Stimulated activated naive CD8-positive, alpha-beta T cell treated with anti-CD3 and anti-CD28 coated beads, Interleukin-15, amount 100 ng/mL, for 72 hours (primary cell): ENCODE measurements around the gene KDM2A.

ENCODE experiments used
- ATAC-seq: fragments of 150-1000 bp; cut with Tn5 transposase; 2 replicates; pipeline ENCODE4 v1.10.0; 2021; ENCODE audit warnings: mild to moderate bottlenecking, moderate library complexity
- DNase-seq, 2 donors: peaks; one replicate each; pipeline ENCODE4 v3.0.0; 2021 to 2022
- H3K27ac Mint-ChIP-seq, 2 donors: one replicate each; pipeline ENCODE4 v1.8.0; 2022; ENCODE audit warnings: mild to moderate bottlenecking in 2 of 2, mixed read lengths in 2 of 2, moderate library complexity in 2 of 2
- H3K27me3 Mint-ChIP-seq: one replicate; pipeline ENCODE4 v1.8.0; 2022; ENCODE audit warnings: mixed read lengths
- H3K4me1 Mint-ChIP-seq: one replicate; pipeline ENCODE4 v1.8.0; 2022; ENCODE audit warnings: mild to moderate bottlenecking, mixed read lengths
- H3K4me3 Mint-ChIP-seq, 2 donors: one replicate each; pipeline ENCODE4 v1.8.0; 2022; ENCODE audit warnings: mild to moderate bottlenecking in 2 of 2, mixed read lengths in 2 of 2, moderate library complexity in 1 of 2
- H3K9me3 Mint-ChIP-seq, 2 donors: one replicate each; pipeline ENCODE4 v1.8.0; 2022; ENCODE audit warnings: mixed read lengths in 2 of 2

KDM2A gene

DNA sequence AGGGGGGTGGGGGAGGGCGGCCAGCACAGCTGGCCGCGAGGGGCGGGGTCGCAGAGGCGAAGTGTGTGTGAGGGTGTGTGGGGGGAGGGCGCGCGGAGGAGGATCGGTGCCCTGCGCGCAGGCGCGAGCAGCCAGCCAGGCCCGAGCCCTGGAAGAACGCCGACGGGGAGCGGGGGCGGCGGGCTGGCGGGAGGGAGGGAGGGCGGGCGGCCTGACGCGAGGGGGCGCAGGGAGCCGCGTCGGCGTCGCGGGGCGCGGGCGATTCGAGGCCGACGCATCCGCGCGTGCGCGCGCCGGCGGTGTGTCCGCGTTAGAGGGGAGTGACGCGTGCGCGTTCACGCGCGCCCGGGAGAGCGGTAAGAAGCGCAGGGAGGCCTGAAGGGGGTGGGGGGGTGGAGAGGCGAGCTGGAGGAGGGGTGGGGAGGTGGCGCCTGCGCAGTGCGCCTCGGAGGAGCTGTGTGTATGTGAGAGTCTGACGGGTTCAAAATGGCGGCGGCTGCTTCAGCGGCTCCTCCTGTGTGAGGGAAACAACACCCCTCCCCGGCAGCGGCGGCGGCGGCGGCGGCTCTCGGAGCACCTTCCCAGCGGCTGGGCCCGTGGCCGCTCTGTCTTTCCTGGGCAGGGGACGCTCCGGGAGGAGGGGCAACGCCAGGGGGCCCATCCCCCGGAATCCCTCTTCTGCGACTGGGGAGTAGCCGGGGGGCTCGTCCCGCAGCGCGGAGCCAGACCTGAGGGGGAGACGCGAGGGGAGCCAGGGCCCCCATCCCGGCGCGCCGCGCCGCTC lies at the start of gene KDM2A:
Gene KDM2A, plus strand, starts transcription at position 463 of the 784 bp plus-strand sequence. CDS start 2,054 bp downstream, outside the sequence.
- H3K4me1 Mint-ChIP-seq = peaks cover 29% of the 10 kb centered on the region
- H3K27me3 Mint-ChIP-seq = no peaks in the 10 kb centered on the region
- peak within 1 kb of the TSS; percentile 94 to 98 for H3K27ac Mint-ChIP-seq
- H3K9me3 Mint-ChIP-seq = no peaks in the 10 kb centered on the region
- ATAC-seq (peak; percentile 85), DNase-seq (peak; percentile 95 to 97)
- peak within 1 kb of the TSS; percentile 98 to 99 for H3K4me3 Mint-ChIP-seq

DNA sequence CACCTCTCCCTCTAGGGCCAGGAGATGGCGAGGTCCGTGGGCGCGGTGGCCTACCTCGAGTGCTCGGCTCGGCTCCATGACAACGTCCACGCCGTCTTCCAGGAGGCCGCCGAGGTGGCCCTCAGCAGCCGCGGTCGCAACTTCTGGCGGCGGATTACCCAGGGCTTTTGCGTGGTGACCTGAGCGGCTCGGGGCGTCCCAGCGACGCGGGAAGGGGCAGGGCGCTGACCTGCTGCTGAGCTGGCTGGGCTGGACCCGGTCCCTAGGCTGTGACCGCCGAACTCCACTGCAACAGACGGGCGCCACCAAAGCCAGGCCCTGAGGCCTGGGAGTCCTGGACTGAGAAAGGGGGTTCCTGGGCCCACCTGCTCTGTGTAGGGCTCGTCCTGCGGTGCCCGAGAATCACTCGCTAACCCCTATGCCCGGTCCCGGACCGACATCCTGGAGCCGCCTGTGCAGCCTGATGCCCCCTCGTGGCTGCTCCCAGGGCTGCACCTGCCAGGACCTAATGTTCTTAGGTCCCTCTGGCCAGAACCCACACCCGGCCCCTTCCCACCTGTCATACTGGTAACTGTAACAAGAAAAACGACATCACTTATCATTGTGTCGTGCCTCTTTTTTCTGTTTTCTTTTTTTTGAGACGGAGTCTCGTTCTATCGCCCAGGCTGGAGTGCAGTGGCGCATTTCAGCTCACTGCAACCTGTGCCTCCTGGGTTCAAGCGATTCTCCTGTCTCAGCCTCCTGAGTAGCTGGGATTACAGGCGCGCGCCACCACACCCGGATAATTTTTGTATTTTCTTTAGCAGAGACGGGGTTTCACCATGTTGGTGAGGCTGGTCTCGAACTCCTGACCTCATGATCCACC lies 47.4 kb upstream of the KDM2A start:
- Mint-ChIP-seq H3K4me3 (peak overlapping the region; percentile 58 to 74), H3K27ac (no peak overlapping the region), H3K9me3 (no peaks in the 10 kb centered on the region), H3K4me1 (peaks cover 7% of the 10 kb centered on the region), H3K27me3 (peaks cover 24% of the 10 kb centered on the region)
- peak; percentile 95 for ATAC-seq
- peak; percentile 72 to 77 for DNase-seq

DNA sequence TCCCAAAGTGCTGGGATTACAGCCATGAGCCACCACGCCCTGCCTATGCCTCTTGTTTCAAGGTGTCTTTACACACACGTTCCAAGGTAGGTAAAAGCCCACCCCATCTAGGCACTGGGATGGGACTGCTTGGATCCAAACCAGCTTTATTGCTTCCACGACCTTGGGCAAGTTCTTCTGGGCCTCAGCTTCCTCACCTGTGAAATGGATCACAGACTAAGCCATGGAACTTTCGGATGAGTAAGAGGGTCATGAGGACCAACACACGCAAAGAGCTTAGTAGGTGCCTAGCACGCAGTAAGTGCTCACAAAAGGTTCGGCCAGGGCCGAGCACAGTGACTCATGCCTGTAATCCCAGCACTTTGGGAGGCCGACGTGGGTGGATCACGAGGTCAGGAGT lies 46.8 kb upstream of the KDM2A start:
- H3K27me3 Mint-ChIP-seq = peaks cover 24% of the 10 kb centered on the region
- H3K27ac Mint-ChIP-seq = no peak overlapping the region
- H3K4me3 Mint-ChIP-seq = no peak overlapping the region
- H3K9me3 Mint-ChIP-seq = no peaks in the 10 kb centered on the region
- peaks cover 7% of the 10 kb centered on the region for H3K4me1 Mint-ChIP-seq
- ATAC-seq (no peak), DNase-seq (no peak)

- H3K4me3 Mint-ChIP-seq = no peak overlapping the region
- H3K27ac Mint-ChIP-seq = no peak overlapping the region
- no peak for DNase-seq
- no peaks in the 10 kb centered on the region for H3K9me3 Mint-ChIP-seq
- ATAC-seq = no peak
- peaks cover 24% of the 10 kb centered on the region for H3K27me3 Mint-ChIP-seq
- H3K4me1 Mint-ChIP-seq = peaks cover 14% of the 10 kb centered on the region
Observed at GRCh38 chr11:67073908-67074307, 45.2 kb upstream of the KDM2A start.

DNA sequence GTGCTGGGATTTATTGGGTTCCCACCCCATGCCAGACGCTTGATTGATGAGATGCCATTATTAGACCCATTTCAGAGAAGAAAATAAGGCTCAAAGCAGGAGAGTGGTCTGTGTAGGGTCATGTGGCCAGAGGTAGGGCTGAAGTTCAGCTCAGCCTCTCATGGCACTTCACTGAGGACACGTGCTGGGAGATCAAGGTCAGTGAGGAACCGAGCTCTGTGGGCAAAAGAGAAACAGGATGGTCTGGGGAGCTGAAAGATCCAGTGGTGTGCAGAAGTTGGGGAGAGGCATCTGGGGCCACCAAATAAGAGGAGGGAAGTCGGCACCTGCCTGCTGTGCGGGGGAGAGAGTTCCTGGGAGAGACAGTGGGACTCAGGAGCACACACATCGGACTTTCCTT lies 42.9 kb upstream of the KDM2A start:
- no peak for DNase-seq
- Mint-ChIP-seq H3K27me3 (peaks cover 13% of the 10 kb centered on the region), H3K4me1 (peaks cover 20% of the 10 kb centered on the region), H3K4me3 (no peak overlapping the region), H3K27ac (no peak overlapping the region), H3K9me3 (no peaks in the 10 kb centered on the region)
- no peak for ATAC-seq

DNA sequence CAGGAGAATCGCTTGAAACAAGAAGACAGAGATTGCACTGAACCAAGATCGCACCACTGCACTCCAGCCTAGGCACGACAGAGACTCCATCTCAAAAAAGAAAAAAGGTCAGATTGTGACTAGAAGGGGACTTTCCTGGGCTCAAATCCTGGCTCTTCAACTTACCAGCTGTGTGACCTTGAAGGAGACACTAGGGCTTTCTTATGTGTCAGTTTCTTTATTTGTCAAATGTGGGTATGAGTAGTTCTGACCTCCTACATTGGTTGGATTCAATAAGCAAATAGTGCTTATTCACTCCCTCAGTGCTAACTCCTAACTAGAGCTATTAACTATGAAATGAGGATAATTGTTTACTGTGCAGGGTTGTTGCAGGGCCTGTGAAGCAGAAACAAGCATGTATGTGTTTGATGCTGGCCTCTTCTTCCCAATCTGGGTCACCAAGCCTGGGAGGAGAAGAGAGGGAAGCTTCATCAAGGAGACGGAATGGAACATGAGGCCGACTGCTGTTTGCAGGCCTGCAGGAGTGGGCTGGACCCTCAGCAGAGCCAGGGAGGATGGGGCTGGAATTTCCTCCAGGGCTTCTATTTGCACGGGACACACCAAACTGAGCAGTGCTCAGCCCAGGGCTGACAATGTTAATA lies 39.9 kb upstream of the KDM2A start:
- ATAC-seq (peak; percentile 51), DNase-seq (no peak)
- Mint-ChIP-seq H3K9me3 (no peaks in the 10 kb centered on the region), H3K27me3 (peaks cover 25% of the 10 kb centered on the region), H3K4me3 (no peak overlapping the region), H3K4me1 (peaks cover 27% of the 10 kb centered on the region), H3K27ac (peak overlapping the region in 1 of 2 donors; percentile 49)

- peak; percentile 6 for ATAC-seq
- Mint-ChIP-seq H3K4me3 (peak overlapping the region; percentile 70 to 79), H3K9me3 (no peaks in the 10 kb centered on the region), H3K4me1 (peaks cover 27% of the 10 kb centered on the region), H3K27ac (peak overlapping the region in 1 of 2 donors; percentile 19), H3K27me3 (peaks cover 17% of the 10 kb centered on the region)
- peak in 1 of 2 donors; percentile 18 for DNase-seq
Observed at GRCh38 chr11:67082071-67082791, 36.8 kb upstream of the KDM2A start.

DNA sequence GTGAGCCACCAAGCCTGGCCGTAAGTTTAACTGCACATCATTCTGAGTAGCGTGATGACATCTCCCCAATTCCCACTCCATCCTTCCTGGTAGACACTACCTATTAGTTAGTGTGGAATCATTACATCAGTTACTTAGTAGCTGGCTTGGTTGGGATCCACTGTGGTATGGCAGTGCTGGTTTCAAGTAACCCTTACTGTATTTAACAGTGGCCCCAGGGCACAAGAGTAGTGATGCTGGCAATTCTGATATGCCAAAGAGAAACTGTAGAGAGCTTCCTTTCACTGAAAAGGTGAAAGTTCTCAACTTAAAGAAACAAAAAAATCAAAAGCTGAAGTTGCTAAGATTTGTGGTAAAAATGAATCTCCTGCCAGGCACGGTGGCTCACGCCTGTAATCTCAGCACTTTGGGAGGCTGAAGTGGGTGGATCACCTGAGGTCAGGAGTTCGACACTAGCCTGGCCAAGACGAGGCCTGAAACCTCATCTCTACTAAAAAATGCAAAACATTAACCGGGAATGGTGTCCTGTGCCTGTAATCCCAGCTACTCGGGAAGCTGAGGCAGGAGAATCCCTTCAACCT lies 35.2 kb upstream of the KDM2A start:
- Mint-ChIP-seq H3K27me3 (peaks cover 17% of the 10 kb centered on the region), H3K4me1 (peaks cover 20% of the 10 kb centered on the region), H3K27ac (no peak overlapping the region), H3K4me3 (no peak overlapping the region), H3K9me3 (no peaks in the 10 kb centered on the region)
- DNase-seq (no peak), ATAC-seq (no peak)

DNA sequence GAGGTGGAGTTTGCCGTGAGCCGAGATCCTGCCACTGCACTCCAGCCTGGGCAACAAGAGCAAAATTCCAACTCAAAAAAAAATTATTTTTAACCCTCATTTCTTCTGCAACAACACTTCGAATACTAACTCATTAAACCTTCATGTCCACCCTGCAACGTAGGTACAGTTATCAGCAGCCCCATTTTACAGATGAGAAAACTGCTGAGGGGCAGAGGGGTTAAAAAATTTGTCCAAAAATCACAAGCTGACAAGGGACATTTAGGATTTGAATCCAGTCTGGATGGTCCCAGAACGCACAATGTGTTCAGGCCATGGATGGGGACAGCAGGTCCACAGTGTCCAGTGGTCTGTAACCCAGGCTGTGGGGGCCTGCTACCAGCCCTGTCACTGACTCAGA lies 33.4 kb upstream of the KDM2A start:
- DNase-seq (no peak), ATAC-seq (no peak)
- Mint-ChIP-seq H3K27ac (no peak overlapping the region), H3K9me3 (no peaks in the 10 kb centered on the region), H3K4me1 (peaks cover 14% of the 10 kb centered on the region), H3K4me3 (no peak overlapping the region), H3K27me3 (peaks cover 17% of the 10 kb centered on the region)

DNA sequence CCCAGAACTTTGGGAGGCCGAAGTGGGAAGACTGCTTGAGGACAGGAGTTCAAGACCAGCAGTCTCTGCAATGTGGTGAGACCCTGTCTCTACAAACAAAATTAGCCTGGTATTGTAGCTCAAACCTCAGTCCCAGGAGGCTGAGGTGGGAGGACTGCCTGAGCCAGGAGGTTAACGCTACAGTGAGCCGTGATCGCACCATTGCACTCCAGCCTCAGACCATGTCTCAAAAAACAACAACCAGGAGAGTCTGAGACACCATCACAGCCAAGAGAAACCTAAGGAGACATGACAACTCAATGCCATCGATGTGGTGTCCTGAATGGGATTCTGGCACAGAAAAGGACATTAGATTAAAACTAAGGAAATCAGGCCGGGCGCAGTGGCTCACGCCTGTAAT lies 28.3 kb upstream of the KDM2A start:
- no peak overlapping the region for H3K27ac Mint-ChIP-seq
- H3K4me3 Mint-ChIP-seq = no peak overlapping the region
- no peaks in the 10 kb centered on the region for H3K9me3 Mint-ChIP-seq
- DNase-seq = no peak
- no peak for ATAC-seq
- no peaks in the 10 kb centered on the region for H3K4me1 Mint-ChIP-seq
- H3K27me3 Mint-ChIP-seq = no peaks in the 10 kb centered on the region

DNA sequence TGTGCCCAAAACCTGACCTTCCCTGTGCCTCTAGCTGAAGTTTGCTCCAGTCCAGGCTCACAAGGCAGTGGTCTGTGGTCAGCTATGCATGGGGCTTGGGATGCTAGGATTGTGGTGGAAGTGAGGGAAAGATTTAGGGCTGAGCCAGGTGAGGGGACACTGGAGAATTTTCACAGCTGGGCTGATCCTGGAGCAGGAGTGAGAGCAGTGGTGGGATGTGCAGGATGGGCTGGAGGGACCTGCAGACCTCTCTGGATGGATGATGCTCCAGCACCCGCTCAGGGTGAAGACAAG lies 23.9 kb upstream of the KDM2A start:
- Mint-ChIP-seq H3K4me3 (no peak overlapping the region), H3K27ac (no peak overlapping the region), H3K9me3 (no peaks in the 10 kb centered on the region), H3K4me1 (peaks cover 10% of the 10 kb centered on the region), H3K27me3 (no peaks in the 10 kb centered on the region)
- DNase-seq (no peak), ATAC-seq (no peak)

DNA sequence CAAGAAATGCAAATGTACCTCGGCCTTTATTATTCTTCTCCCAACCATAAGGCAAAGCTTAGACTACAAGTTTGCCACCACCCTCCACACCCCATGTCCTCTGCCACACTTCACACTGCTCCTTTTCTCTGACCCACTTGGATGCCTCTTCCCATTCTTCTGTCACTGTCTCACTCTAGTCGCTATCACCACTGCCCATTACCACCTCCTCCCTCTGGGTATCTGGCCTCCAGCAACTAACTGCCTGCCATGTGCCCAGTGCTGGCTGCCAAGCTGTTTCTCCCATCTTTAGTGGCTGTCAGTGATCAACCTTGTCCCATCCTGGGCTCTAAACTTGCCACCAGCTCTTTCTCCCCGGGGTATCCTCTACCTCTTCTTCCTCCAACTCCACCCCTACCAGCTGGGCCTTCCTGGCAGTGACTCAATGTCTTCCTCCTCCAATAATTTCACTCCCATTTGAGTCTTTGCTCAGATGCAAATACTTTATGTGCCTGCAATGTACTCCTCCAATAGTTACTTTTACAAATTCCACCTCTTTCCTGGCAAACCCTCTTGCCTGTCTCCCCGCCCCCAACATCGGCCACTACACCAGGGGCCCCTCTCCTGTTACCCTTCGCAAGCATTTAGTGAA lies 20.1 kb upstream of the KDM2A start:
- no peaks in the 10 kb centered on the region for H3K27me3 Mint-ChIP-seq
- H3K9me3 Mint-ChIP-seq = no peaks in the 10 kb centered on the region
- H3K4me3 Mint-ChIP-seq = no peak overlapping the region
- ATAC-seq (no peak), DNase-seq (no peak)
- peak overlapping the region in 1 of 2 donors; percentile 59 for H3K27ac Mint-ChIP-seq
- peaks cover 28% of the 10 kb centered on the region for H3K4me1 Mint-ChIP-seq

GRCh38 chr11:67099831-67100324 lies 19.2 kb upstream of the KDM2A start:
- ATAC-seq (peak; percentile 66), DNase-seq (peak in 1 of 2 donors; percentile 16)
- H3K27me3 Mint-ChIP-seq = no peaks in the 10 kb centered on the region
- H3K27ac Mint-ChIP-seq = peak overlapping the region; percentile 82 to 84
- peaks cover 38% of the 10 kb centered on the region for H3K4me1 Mint-ChIP-seq
- no peaks in the 10 kb centered on the region for H3K9me3 Mint-ChIP-seq
- peak overlapping the region in 1 of 2 donors; percentile 37 for H3K4me3 Mint-ChIP-seq

DNA sequence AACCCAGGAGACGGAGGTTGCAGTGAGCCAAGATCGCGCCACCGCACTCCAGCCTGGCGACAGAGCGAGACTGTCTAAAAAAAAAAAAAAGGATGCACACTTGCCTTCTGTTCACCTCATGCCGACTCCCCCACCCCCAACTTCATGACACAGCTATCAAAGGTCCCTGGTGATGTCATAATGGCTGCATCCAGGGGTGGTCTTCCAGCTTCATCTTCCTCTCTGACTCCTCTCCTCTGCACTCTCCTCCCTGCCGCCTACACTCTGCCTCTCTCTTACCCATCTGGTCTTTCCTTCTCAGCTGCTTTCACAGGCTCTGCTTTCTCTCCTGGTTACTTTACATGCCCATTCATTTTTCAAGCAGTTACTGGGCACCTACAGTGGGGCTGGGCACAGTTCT lies 16.4 kb upstream of the KDM2A start:
- no peak overlapping the region for H3K4me3 Mint-ChIP-seq
- no peak overlapping the region for H3K27ac Mint-ChIP-seq
- ATAC-seq = no peak
- no peak for DNase-seq
- H3K4me1 Mint-ChIP-seq = peaks cover 39% of the 10 kb centered on the region
- H3K9me3 Mint-ChIP-seq = no peaks in the 10 kb centered on the region
- no peaks in the 10 kb centered on the region for H3K27me3 Mint-ChIP-seq
